Tibial nerve (tissue), 4 donors: ENCODE results near the gene HS2ST1.

Source experiments
- CTCF ChIP-seq, 5 experiments: fragments of 200-600 bp in 3 of 5; fragments of 450-650 bp in 2 of 5; sonication (generic) in 3 of 5; IDR thresholded peaks; one replicate each; pipeline ENCODE4 v1.5.1; 2016 to 2019; ENCODE audit warnings: antibody characterized with exemption in 5 of 5, mild to moderate bottlenecking in 3 of 5, moderate library complexity in 2 of 5
- EP300 ChIP-seq, 2 donors: sonication (generic); formaldehyde crosslinking; IDR thresholded peaks; one replicate each; pipeline ENCODE4 v1.6.1; 2017; ENCODE audit warnings: antibody characterized with exemption in 2 of 2, mild to moderate bottlenecking in 1 of 2
- POLR2A ChIP-seq, 2 donors: fragments of 450-650 bp; IDR thresholded peaks; one replicate each; pipeline ENCODE4 v1.6.1; 2017; ENCODE audit warnings: antibody characterized with exemption in 2 of 2, mild to moderate bottlenecking in 2 of 2, moderate library complexity in 2 of 2

GRCh38 chr1:86981482-86982213, 67.2 kb downstream of the HS2ST1 start:
- TF ChIP-seq CTCF (IDR thresholded peaks at IDR 0.05), result no peak
- TF ChIP-seq POLR2A (IDR thresholded peaks at IDR 0.05), result no peak
- no peak for TF ChIP-seq EP300 (IDR thresholded peaks at IDR 0.05)
